Endothelial cell of hepatic sinusoid (primary cell): ENCODE measurements around the gene ZFP36.
"Not testable (repeated sequence)": the region's sequence is repeated elsewhere in the genome, so short reads cannot be mapped to it uniquely, and the experiment has no call there.

Experiments used
- in situ Hi-C: cut with HindIII; loops from 2 replicates; pipeline ENCODE4 v1.10.0; 2017; ENCODE audit warnings: low sequenced_read_pairs

Gene ZFP36

DNA sequence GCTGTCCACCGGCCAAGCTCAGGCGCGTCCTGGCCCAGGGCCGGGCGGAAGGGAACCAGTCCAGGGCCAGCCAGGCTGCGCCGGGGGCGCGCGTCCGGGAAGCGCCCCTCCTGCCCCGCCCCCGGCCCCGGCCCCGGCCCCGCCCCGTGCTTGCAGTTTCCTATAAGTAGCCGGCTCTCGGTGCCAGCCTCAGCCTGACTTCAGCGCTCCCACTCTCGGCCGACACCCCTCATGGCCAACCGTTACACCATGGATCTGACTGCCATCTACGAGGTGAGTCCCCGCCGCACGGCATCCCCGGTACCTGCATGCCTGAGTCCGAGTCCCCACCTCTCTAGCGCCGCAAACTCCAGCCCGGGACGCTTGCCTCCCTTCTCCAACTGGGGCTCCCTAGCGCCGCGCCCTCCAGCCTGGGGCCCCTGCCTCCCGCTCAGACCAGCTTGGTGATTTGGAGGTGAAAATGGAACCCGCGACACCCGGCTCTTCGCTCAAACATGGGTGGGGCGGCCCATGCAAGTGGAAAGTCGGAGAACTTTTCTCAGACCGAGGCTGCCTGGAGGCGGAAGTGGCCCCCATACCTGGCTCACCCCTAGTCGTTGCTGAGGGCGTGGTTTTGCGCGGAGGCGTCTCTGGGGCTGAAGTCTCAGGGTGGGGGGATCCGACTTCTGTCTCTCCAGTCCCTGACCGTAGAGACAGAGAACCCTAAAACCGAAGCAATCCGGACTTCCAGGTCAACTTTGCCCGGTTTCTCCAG is at the start of gene ZFP36:
Gene ZFP36, plus strand, starts transcription at position 192 of the 754 bp plus-strand sequence. Its CDS starts 58 bp downstream, at position 250.
- in situ Hi-C loops: no loop called here

DNA sequence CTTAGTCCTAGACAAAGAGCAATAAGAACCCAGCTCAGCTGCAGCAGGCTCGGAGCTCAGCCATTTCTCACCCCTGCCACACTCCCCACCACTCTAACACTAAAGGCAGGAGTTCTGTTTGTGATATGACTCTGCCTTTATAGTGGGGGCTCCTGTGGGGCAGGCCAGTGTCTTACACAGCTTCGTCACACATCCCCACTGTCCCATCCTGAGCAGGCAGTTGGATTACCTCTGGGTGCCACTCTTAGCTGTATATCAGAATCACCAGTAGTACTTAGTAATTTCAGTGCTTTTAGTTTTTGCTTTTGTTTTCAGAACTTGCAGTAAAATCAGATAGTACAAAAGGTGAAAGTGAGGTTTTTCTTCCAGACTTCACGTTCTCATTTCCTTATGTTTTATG is 47.6 kb upstream of the ZFP36 start:
- in situ Hi-C loops: no loop called here

- in situ Hi-C loops: no loop called here
Observed at GRCh38 chr19:39360599-39360998, 46.0 kb upstream of the ZFP36 start.

DNA sequence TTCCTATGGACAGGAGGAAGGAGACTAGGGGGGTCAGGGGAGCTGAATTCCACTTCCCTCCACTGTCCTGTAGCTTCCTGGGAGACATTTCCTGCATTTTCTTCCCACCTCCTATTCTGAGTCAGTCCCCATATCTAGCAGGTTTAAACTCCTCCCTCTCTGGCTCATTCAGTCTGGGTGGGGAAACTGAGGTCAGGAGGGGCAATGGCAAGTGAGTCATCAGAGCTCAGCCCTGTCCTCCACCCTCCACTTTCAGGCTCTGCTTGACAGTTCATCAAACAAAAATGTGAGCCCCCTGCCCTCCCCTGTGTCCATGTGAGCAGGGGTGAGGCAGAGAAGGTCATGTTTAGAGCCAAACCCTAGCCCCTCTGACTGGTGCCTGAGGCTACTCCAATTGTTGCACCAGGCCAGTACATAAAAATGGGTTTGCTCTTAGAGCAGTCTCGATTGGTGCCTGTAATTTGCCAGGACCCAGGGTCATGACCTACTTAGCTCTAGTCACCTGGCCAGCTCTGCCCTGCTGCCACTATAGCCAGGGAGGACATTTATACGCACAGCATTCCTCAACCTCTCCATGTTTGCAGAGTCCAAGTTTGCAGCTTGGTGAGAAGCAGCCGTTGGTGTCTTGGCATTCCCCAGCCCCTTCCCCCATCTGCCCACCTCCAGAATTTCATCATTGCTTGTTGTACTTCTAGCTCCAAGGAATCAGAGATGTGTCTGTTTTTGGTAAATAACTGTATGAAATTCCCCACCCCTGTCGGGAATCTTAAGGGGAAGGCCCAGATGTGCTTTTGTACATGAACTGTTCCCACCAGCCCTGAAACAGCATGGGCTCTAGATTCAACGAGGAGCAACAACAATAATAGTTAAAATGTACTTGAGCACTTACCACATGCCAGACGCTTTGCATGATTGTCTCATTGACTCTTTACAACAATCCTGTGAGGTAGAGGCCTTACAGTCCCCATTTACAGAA is 43.7 kb upstream of the ZFP36 start:
- in situ Hi-C loops: no loop called here

- in situ Hi-C loops: no loop called here
Observed at GRCh38 chr19:39363901-39364457, 42.7 kb upstream of the ZFP36 start.

- in situ Hi-C loops: no loop called here
Observed at GRCh38 chr19:39365531-39365930, 41.1 kb upstream of the ZFP36 start.

- in situ Hi-C loops: no loop called here
Observed at GRCh38 chr19:39369200-39369599, 37.4 kb upstream of the ZFP36 start.

GRCh38 chr19:39370735-39371134 is 35.9 kb upstream of the ZFP36 start:
- in situ Hi-C loops: no loop called here

DNA sequence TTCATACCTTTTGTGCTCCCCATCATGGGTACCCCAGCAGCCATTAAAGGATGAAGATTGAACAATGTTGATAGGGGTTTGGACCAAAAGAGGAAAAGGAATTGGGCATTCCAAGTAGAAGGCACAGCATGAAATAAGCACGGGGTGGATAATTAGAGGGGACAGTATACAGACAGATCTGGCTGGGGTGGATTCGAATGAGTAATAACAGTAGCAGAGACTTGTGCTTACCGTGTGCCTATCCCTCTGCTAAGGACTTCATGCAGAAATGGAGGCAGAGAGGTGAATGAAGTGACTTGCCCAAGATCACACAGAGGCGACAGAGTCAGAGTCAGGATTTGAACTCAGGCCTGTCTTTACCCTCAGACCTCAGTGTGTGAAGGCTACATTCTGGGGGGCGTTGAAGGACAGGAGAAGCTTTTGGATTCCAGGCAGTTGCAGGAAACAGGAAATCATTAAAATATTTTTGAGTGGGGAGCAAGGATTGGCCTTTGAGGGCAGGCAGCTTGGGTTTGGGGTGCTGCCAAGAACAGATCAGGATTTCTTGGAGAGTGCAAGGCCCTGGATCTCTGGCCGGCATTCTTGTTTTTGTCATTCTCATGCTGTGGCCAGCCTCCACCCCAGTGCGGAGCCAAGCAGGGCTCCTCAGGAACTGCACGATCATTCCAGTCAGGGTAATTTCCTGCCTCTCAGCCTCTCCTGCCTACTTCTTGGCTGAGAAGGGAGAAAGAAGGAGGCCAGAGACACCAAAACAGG is 34.4 kb upstream of the ZFP36 start:
- in situ Hi-C loops: no loop called here

GRCh38 chr19:39372941-39373340 is 33.7 kb upstream of the ZFP36 start:
- in situ Hi-C loops: no loop called here

- in situ Hi-C loops: no loop called here
Observed at GRCh38 chr19:39375929-39376328, 30.7 kb upstream of the ZFP36 start.

DNA sequence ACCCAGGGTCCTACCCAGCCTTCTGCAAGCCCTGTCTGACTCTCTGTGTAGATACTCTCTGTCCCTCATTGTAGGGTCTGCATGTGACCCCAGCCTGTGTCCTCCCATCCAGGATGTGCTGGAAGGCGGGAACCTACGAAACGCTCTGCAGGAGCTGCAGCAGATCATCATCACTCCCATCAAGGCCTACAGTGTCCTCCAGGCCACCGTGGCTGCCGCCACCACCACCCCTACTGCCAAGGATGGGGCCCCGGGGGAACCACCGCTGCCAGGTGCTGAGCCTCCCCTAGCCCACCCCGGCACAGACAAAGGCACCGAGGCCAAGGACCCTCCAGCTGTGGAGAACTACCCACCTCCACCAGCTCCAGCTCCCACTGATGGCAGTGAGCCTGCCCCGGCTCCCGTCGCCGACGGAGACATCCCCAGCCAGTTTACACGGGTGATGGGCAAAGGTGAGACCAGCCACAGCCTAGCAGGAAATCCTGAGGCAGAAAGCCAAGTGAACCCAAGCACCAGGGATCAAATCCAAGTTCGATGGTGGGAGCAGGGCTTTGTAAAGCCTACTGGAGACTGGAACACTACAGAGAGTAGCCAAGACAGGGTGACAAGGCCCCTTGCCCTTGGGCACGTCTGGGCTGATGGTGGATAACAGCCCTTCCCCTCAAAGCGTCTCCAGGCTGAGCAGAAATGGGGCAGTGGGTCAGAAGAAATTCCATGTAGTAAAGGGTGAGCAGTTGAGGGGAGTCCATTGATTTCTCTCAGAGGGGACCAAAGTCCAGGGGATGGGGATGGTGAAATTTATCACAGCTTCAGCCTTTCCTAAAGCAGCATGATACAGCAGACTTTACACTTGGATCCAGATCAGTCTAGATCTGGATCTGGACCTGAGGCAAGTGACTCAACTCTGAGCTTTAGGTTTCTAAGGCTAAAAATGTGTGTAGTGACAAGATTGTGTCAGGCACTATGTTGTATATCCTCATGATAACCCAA is 29.0 kb upstream of the ZFP36 start:
- in situ Hi-C loops: no loop called here

- in situ Hi-C loops: not testable (repeated sequence)
Observed at GRCh38 chr19:39379366-39379765, 27.3 kb upstream of the ZFP36 start.

- in situ Hi-C loops: no loop called here
Observed at GRCh38 chr19:39379865-39380396, 26.7 kb upstream of the ZFP36 start.

GRCh38 chr19:39380521-39381502 is 25.8 kb upstream of the ZFP36 start:
- in situ Hi-C loops: no loop called here

GRCh38 chr19:39381910-39382611 is 24.6 kb upstream of the ZFP36 start:
- in situ Hi-C loops: no loop called here

DNA sequence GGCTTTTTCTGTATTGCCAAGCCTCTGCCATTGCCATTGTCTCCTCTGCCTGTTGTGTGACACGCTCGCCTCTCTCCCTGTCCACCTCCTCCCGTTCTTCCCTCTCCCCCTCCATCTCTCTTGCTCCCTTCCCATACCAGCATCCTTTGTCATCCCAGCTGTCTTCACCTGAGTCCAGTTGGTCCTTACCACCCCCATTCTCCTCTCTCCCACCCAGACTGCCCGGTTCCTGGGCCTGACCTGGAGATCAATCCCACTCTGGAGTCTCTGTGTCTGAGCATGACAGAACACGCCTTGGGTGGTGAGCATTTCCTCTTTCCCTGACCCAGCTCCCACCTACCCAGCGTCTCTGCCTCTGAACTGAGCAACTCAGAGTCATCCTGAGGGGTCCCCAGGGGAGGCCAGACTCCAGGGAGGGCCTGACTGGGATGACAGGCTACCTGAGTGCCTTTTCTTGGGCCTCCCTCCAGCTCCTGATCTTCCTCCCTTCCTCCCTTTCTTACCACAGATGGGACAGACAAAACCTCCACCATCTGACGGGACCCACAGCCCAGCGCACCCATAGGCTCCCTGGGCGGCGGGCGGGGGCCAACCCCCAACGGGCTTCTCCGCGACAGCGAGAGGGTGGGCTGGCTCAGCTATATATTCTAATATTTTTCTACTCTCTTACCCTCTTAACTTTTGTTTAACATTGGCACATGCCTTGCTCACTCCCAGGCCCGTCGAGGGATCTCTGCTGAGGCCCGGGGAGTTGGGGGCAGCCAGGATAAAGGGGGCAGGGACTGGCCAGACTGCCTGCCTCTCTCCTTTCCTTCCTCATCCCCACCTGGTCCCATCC is 23.4 kb upstream of the ZFP36 start:
- in situ Hi-C loops: no loop called here
